NB4 (cell line): Measurements from ENCODE around the gene OPN1SW.

ENCODE experiments used
- DNase-seq: peaks from one replicate; pipeline ENCODE4 v3.0.0; 2010; ENCODE audit warnings: low read depth
- H3K4me3 ChIP-seq: one replicate; pipeline ENCODE4 v1.5.1; 2011; ENCODE audit warnings: mild to moderate bottlenecking, low read depth, low read length, moderate library complexity
- CTCF ChIP-seq: IDR thresholded peaks from one replicate; pipeline ENCODE4 v1.5.1; 2012; ENCODE audit warnings: low read depth, low read length
- MAX ChIP-seq: IDR thresholded peaks from 2 replicates; pipeline ENCODE4 v1.6.1; 2011; ENCODE audit warnings: low read depth, low read length
- MYC ChIP-seq: IDR thresholded peaks from 2 replicates; pipeline ENCODE4 v1.6.1; 2011; ENCODE audit warnings: low read depth, low read length
- POLR2A ChIP-seq: IDR thresholded peaks from 2 replicates; pipeline ENCODE4 v1.6.1; 2011; ENCODE audit warnings: mild to moderate bottlenecking; ENCODE audit not compliant: insufficient read length; ENCODE audit errors: extremely low read depth

The OPN1SW gene

GRCh38 chr7:128774921-128775320 is 673 bp downstream of the OPN1SW start:
- no peak for TF ChIP-seq CTCF
- no peak for TF ChIP-seq POLR2A
- TF ChIP-seq MAX, result no peak
- TF ChIP-seq MYC, result no peak
- no peak for DNase-seq
- no peak overlapping the region for H3K4me3 ChIP-seq

DNA sequence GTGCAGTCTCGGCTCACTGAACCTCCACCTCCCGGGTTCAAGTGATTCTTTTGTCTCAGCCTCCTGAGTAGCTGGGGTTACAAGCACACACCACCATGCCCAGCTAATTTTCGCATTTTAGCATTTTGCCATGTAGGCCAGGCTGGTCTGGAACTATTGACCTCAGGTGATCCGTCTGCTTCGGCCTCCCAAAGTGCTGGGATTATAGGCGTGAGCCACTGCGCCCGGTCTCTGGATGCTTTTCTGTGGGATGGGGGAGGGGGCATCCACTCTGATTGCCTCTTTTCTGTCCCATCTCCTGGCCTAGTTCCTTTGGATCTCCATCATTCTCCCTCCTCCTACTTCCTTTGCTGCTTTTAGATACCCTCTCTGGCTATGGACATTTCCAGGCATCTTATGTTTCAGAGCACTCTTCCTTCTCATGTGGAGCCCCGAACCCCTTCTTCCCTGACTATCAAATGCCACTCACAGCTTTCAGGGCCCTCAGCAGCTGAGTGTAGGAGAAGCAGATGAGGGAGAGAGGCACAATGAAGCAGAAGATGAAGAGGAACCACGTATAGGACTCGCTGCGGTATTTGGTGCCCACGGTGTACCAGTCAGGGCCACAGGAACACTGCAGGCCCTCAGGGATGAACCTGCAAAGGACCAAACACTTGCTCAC is 1.4 kb downstream of the OPN1SW start:
- TF ChIP-seq POLR2A (no peak), MYC (no peak), CTCF (no peak)
- DNase-seq, result no peak

DNA sequence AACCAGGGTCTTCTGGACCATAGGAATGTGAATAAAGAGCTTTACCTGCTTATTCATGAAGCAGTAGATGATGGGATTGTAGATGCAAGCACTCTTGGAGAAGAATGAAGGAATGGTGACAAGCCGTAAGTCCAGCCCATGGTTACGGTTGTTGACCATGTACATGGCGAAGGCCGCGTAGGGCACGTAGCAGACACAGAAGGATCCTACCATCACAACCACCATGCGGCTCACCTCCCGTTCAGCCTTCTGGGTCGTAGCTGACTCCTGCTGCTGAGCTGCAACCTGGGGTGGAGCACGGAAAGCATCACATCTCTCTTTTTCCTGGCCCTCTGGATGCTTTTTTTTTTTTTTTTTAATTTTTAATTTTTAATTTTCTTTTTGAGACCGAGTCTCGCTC is 2.0 kb downstream of the OPN1SW start:
- H3K4me3 ChIP-seq, result no peak overlapping the region
- DNase-seq, result no peak
- TF ChIP-seq MAX (no peak), MYC (no peak), CTCF (no peak), POLR2A (no peak)

More for the DNA sequence above, 1.4 kb downstream of the OPN1SW start:
- H3K4me3 ChIP-seq, result no peak overlapping the region

DNA sequence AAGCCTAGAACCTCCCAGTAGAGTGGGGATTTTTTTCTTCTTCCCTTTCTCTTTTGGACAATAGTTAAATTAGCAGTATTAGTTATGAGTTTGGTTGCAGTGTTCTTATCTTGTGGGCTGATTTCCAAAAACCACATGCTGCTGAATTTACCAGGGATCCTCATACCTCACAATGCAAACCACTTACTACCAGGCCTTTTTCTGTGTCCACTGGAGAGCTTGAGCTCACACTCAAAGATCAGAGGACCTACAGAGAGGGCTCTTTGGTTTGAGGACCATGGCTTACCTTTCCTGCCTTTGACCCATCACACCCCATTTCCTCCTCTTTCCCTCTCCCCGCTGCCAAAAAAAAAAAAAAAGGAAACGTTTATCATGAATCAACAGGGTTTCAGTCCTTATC is 5.4 kb downstream of the OPN1SW start:
- H3K4me3 ChIP-seq, result no peak overlapping the region
- TF ChIP-seq CTCF, result no peak
- TF ChIP-seq MYC, result no peak
- no peak for TF ChIP-seq POLR2A
- no peak for TF ChIP-seq MAX
- no peak for DNase-seq

GRCh38 chr7:128767475-128768110 is 8.0 kb downstream of the OPN1SW start:
- no peak for TF ChIP-seq MAX
- TF ChIP-seq CTCF, result no peak
- no peak for TF ChIP-seq POLR2A
- TF ChIP-seq MYC, result no peak
- no peak for DNase-seq
- no peak overlapping the region for H3K4me3 ChIP-seq

GRCh38 chr7:128763541-128763940 is 12.1 kb downstream of the OPN1SW start:
- no peak for DNase-seq
- TF ChIP-seq MYC, result no peak
- no peak for TF ChIP-seq POLR2A
- TF ChIP-seq MAX, result no peak
- no peak for TF ChIP-seq CTCF
- no peak overlapping the region for H3K4me3 ChIP-seq
